NCI-H2196 treated with DMSO at 0.1 percent for 48 hours (cell line): Measurements from ENCODE around the gene TMEFF1.

Experiments used
- DNase-seq: peaks from one replicate; lab custom pipeline; 2025; ENCODE audit not compliant: unreplicated experiment; lab: John Stamatoyannopoulos, UW

TMEFF1 gene

GRCh38 chr9:100573655-100574260 is 100.8 kb downstream of the TMEFF1 start:
- no peak for DNase-seq

GRCh38 chr9:100575006-100575405 is 102.1 kb downstream of the TMEFF1 start:
- DNase-seq: no peak

- DNase-seq: no peak
Observed at GRCh38 chr9:100575765-100576386, 102.9 kb downstream of the TMEFF1 start.

- no peak for DNase-seq
Observed at GRCh38 chr9:100577776-100578448, 105.0 kb downstream of the TMEFF1 start, which contains the start of gene CAVIN4. Gene CAVIN4 (plus strand): TSS chr9:100578079. CDS start chr9:100578144, 65 bp downstream.

GRCh38 chr9:100578610-100579009 is 105.7 kb downstream of the TMEFF1 start:
- DNase-seq: no peak

GRCh38 chr9:100579665-100580064 is 106.7 kb downstream of the TMEFF1 start:
- no peak for DNase-seq

- no peak for DNase-seq
Observed at GRCh38 chr9:100580257-100580656, 107.3 kb downstream of the TMEFF1 start.

- DNase-seq: no peak
Observed at GRCh38 chr9:100581081-100581480, 108.1 kb downstream of the TMEFF1 start.

- DNase-seq: no peak
Observed at GRCh38 chr9:100581661-100582060, 108.7 kb downstream of the TMEFF1 start.

GRCh38 chr9:100583014-100583802 is 110.3 kb downstream of the TMEFF1 start:
- no peak for DNase-seq

- DNase-seq: no peak
Observed at GRCh38 chr9:100584951-100585350, 112.0 kb downstream of the TMEFF1 start.

- DNase-seq: no peak
Observed at GRCh38 chr9:100586093-100586492, 113.1 kb downstream of the TMEFF1 start.

- DNase-seq: no peak
Observed at GRCh38 chr9:100587375-100587774, 114.4 kb downstream of the TMEFF1 start.

GRCh38 chr9:100589582-100589981 is 116.6 kb downstream of the TMEFF1 start:
- no peak for DNase-seq

- DNase-seq: no peak
Observed at GRCh38 chr9:100590481-100590880, 117.5 kb downstream of the TMEFF1 start.

GRCh38 chr9:100591139-100591538 is 118.2 kb downstream of the TMEFF1 start:
- no peak for DNase-seq

- no peak for DNase-seq
Observed at GRCh38 chr9:100591639-100592412, 118.9 kb downstream of the TMEFF1 start.

- DNase-seq: peak; percentile 8
Observed at GRCh38 chr9:100595391-100596199, 122.6 kb downstream of the TMEFF1 start.

GRCh38 chr9:100597236-100597635 is 124.3 kb downstream of the TMEFF1 start:
- no peak for DNase-seq

- peak; percentile 79 for DNase-seq
Observed at GRCh38 chr9:100598641-100599145, 125.7 kb downstream of the TMEFF1 start.
